Tibial nerve (tissue), 4 donors: Measurements from ENCODE around the gene PRKG1. TPM values are rescaled to one million over a fixed set of nuclear protein-coding genes. Genes with fewer than 3 reads are reported as not detected.
A peak's percentile ranks its signal among the peaks of the same experiment; 100 is the strongest.

Source experiments
- DNase-seq, 2 donors: peaks; one replicate each; pipeline ENCODE4 v3.0.0-alpha.2; 2019; ENCODE audit warnings: low spot score in 2 of 2
- H3K27ac ChIP-seq, 4 donors: fragments of 200-600 bp; sonication (generic) in 3 of 4; one replicate each; pipeline ENCODE4 v1.5.1; 2017 to 2019; ENCODE audit warnings: mild to moderate bottlenecking in 1 of 4
- H3K27me3 ChIP-seq, 2 donors: fragments of 200-600 bp; sonication (generic) in 1 of 2; one replicate each; pipeline versions ENCODE4 v1.5.1 to v1.6.0; 2017 to 2019
- H3K36me3 ChIP-seq, 3 donors: fragments of 200-600 bp; sonication (generic); one replicate each; pipeline ENCODE4 v1.5.1; 2018 to 2019
- H3K4me1 ChIP-seq, 4 donors: fragments of 200-600 bp; sonication (generic) in 3 of 4; one replicate each; pipeline ENCODE4 v1.5.1; 2017 to 2019
- H3K4me3 ChIP-seq, 4 donors: fragments of 200-600 bp; sonication (generic) in 3 of 4; one replicate each; pipeline ENCODE4 v1.5.1; 2017 to 2019; ENCODE audit warnings: mild to moderate bottlenecking in 1 of 4, moderate library complexity in 1 of 4
- H3K9me3 ChIP-seq, 4 donors: fragments of 200-600 bp; sonication (generic) in 3 of 4; one replicate each; pipeline ENCODE4 v1.5.1; 2017 to 2019
- CTCF ChIP-seq, 5 experiments: fragments of 200-600 bp in 3 of 5; fragments of 450-650 bp in 2 of 5; sonication (generic) in 3 of 5; IDR thresholded peaks; one replicate each; pipeline ENCODE4 v1.5.1; 2016 to 2019; ENCODE audit warnings: antibody characterized with exemption in 5 of 5, mild to moderate bottlenecking in 3 of 5, moderate library complexity in 2 of 5
- EP300 ChIP-seq, 2 donors: sonication (generic); formaldehyde crosslinking; IDR thresholded peaks; one replicate each; pipeline ENCODE4 v1.6.1; 2017; ENCODE audit warnings: antibody characterized with exemption in 2 of 2, mild to moderate bottlenecking in 1 of 2
- POLR2A ChIP-seq, 2 donors: fragments of 450-650 bp; IDR thresholded peaks; one replicate each; pipeline ENCODE4 v1.6.1; 2017; ENCODE audit warnings: antibody characterized with exemption in 2 of 2, mild to moderate bottlenecking in 2 of 2, moderate library complexity in 2 of 2
- WGBS, 2 donors: methylation state at CpG; one replicate each; pipeline ENCODE4 v1.1.5; 2018; 5-methylcytosine and 5-hydroxymethylcytosine counted together
- total RNA-seq, 4 donors: library from RNA; depleted of rRNA; stranded (reverse); fragments of >200 nt; gene quantifications; one replicate each; pipeline ENCODE4 v1.1.0, GENCODE V29; 2016

The PRKG1 gene
- total RNA-seq, 4 donors from 2014 or later = 8.7 to 35.0 (median 14.8) TPM

GRCh38 chr10:52314822-52315552 is 1240.7 kb downstream of the PRKG1 start:
- Histone ChIP-seq H3K9me3 (no peaks in the 10 kb centered on the region), H3K36me3 (no peaks in the 10 kb centered on the region), H3K4me1 (peaks cover 0 to 25% (median 4%) of the 10 kb centered on the region in 4 donors), H3K27ac (no peak overlapping the region), H3K4me3 (peak overlapping the region; percentile 10 to 53 (median 46)), H3K27me3 (peaks cover 0 to 39% of the 10 kb centered on the region in 2 donors)
- no peak for TF ChIP-seq POLR2A (IDR thresholded peaks at IDR 0.05)
- DNase-seq = no peak
- 9 to 13% methylated on average over 27 to 33 of the region's 36 CpGs for WGBS, 2 donors

GRCh38 chr10:52316001-52316400 is 1241.7 kb downstream of the PRKG1 start:
- peaks cover 0 to 34% of the 10 kb centered on the region in 2 donors for H3K27me3 ChIP-seq
- no peak for TF ChIP-seq CTCF (IDR thresholded peaks at IDR 0.05)
- TF ChIP-seq POLR2A (IDR thresholded peaks at IDR 0.05) = no peak
- no peak for TF ChIP-seq EP300 (IDR thresholded peaks at IDR 0.05)
- H3K27ac ChIP-seq = no peak overlapping the region
- no peak for DNase-seq
- H3K36me3 ChIP-seq = no peaks in the 10 kb centered on the region
- H3K4me1 ChIP-seq = peaks cover 0 to 25% (median 4%) of the 10 kb centered on the region in 4 donors
- H3K4me3 ChIP-seq = no peak overlapping the region
- no peaks in the 10 kb centered on the region for H3K9me3 ChIP-seq
- 65 to 77% methylated on average over 1 of the region's 1 CpG for WGBS, 2 donors

GRCh38 chr10:52316500-52316899 is 1242.2 kb downstream of the PRKG1 start:
- Histone ChIP-seq H3K4me1 (peaks cover 0 to 25% (median 4%) of the 10 kb centered on the region in 4 donors), H3K9me3 (no peaks in the 10 kb centered on the region), H3K36me3 (no peaks in the 10 kb centered on the region), H3K27ac (no peak overlapping the region), H3K4me3 (no peak overlapping the region), H3K27me3 (peaks cover 0 to 33% of the 10 kb centered on the region in 2 donors)
- 87 to 93% methylated on average over 4 of the region's 4 CpGs for WGBS, 2 donors
- no peak for DNase-seq
- no peak for TF ChIP-seq EP300 (IDR thresholded peaks at IDR 0.05)
- TF ChIP-seq CTCF (IDR thresholded peaks at IDR 0.05) = no peak
- no peak for TF ChIP-seq POLR2A (IDR thresholded peaks at IDR 0.05)

GRCh38 chr10:52318136-52318701 is 1243.9 kb downstream of the PRKG1 start:
- TF ChIP-seq POLR2A (IDR thresholded peaks at IDR 0.05) = no peak
- TF ChIP-seq CTCF (IDR thresholded peaks at IDR 0.05) = no peak
- TF ChIP-seq EP300 (IDR thresholded peaks at IDR 0.05) = no peak
- DNase-seq = no peak
- Histone ChIP-seq H3K9me3 (no peaks in the 10 kb centered on the region), H3K27me3 (peaks cover 0 to 16% of the 10 kb centered on the region in 2 donors), H3K36me3 (no peaks in the 10 kb centered on the region), H3K4me3 (no peak overlapping the region), H3K27ac (no peak overlapping the region), H3K4me1 (peaks cover 0 to 19% (median 2%) of the 10 kb centered on the region in 4 donors)
- 70 to 71% methylated on average over 5 of the region's 5 CpGs for WGBS, 2 donors

GRCh38 chr10:52318822-52319464 is 1244.7 kb downstream of the PRKG1 start:
- TF ChIP-seq EP300 (IDR thresholded peaks at IDR 0.05) = no peak
- Histone ChIP-seq H3K4me1 (peaks cover 0 to 12% (median 0%) of the 10 kb centered on the region in 4 donors), H3K4me3 (no peak overlapping the region), H3K36me3 (no peaks in the 10 kb centered on the region), H3K27ac (no peak overlapping the region), H3K9me3 (no peaks in the 10 kb centered on the region), H3K27me3 (peaks cover 0 to 9% of the 10 kb centered on the region in 2 donors)
- WGBS, 2 donors = 69 to 73% methylated on average over 7 of the region's 7 CpGs
- no peak for DNase-seq

GRCh38 chr10:52319926-52320325 is 1245.6 kb downstream of the PRKG1 start:
- no peak for DNase-seq
- Histone ChIP-seq H3K27ac (no peak overlapping the region), H3K4me3 (no peak overlapping the region), H3K9me3 (no peaks in the 10 kb centered on the region), H3K4me1 (peaks cover 0 to 2% (median 0%) of the 10 kb centered on the region in 4 donors), H3K36me3 (no peaks in the 10 kb centered on the region), H3K27me3 (no peaks in the 10 kb centered on the region)
- no peak for TF ChIP-seq CTCF (IDR thresholded peaks at IDR 0.05)
- TF ChIP-seq EP300 (IDR thresholded peaks at IDR 0.05) = no peak
- no peak for TF ChIP-seq POLR2A (IDR thresholded peaks at IDR 0.05)
- WGBS, 2 donors = 75 to 98% methylated on average over 2 of the region's 2 CpGs
